Adrenal gland (tissue), 12 donors: ENCODE data around the gene KIF26B. TPM values are rescaled to one million over a fixed set of nuclear protein-coding genes. Genes with fewer than 3 reads are reported as not detected.

ENCODE experiments used
- DNase-seq, 7 donors: peaks; one replicate each; pipeline ENCODE4 v3.0.0-alpha.2; 2019 to 2020
- H3K27ac ChIP-seq, 5 donors: fragments of 200-600 bp; sonication (generic) in 4 of 5; 1 replicate in 3 of 5; 2 replicates in 2 of 5; pipeline versions ENCODE4 v1.5.1 to v1.8.0; 2016 to 2020; ENCODE audit warnings: mild to moderate bottlenecking in 1 of 5
- H3K27me3 ChIP-seq: fragments of 200-600 bp; 2 replicates; pipeline ENCODE4 v1.8.0; 2021
- H3K36me3 ChIP-seq, 2 donors: fragments of 200-600 bp; replicated peaks in 1 of 2; 1 replicate in 1 of 2; 2 replicates in 1 of 2; pipeline versions ENCODE4 v1.5.1 to v1.8.0; 2018 to 2022
- H3K4me1 ChIP-seq, 2 donors: fragments of 200-600 bp; replicated peaks in 1 of 2; 1 replicate in 1 of 2; 2 replicates in 1 of 2; pipeline versions ENCODE4 v1.5.1 to v1.8.0; 2018 to 2021
- H3K4me3 ChIP-seq, 4 donors: fragments of 200-600 bp; sonication (generic) in 3 of 4; one replicate each; pipeline ENCODE4 v1.5.1; 2016 to 2018
- H3K9me3 ChIP-seq, 3 donors: fragments of 200-600 bp; sonication (generic) in 1 of 3; replicated peaks in 1 of 3; 1 replicate in 2 of 3; 2 replicates in 1 of 3; pipeline versions ENCODE4 v1.5.1 to v1.8.0; 2016 to 2021
- CTCF ChIP-seq, 6 experiments: fragments of 450-650 bp in 4 of 6; fragments of 200-600 bp in 2 of 6; sonication (generic) in 1 of 6; IDR thresholded peaks; 1 replicate in 5 of 6; 2 replicates in 1 of 6; pipeline versions ENCODE4 v1.5.1 to v1.8.0; 2016 to 2021; ENCODE audit warnings: antibody characterized with exemption in 6 of 6, mild to moderate bottlenecking in 2 of 6, moderate library complexity in 1 of 6
- POLR2A ChIP-seq, 2 donors: fragments of 450-650 bp; IDR thresholded peaks; one replicate each; pipeline ENCODE4 v1.6.1; 2017; ENCODE audit warnings: antibody characterized with exemption in 2 of 2, mild to moderate bottlenecking in 2 of 2, moderate library complexity in 1 of 2
- WGBS, 4 donors: extraction: QIAGEN DNeasy Blood & Tissue Kit in 2 of 4; methylation state at CpG; one replicate each; pipeline versions ENCODE4 v1.1.5 to v1.1.7; 2013 to 2017; 5-methylcytosine and 5-hydroxymethylcytosine counted together
- intact Hi-C, 2 donors: fragments of 100-400 bp; cut with DNase I; formaldehyde crosslinking; loops; one replicate each; pipeline versions ENCODE4 v1.14.1 to v1.15.0; 2022 to 2023
- polyA plus RNA-seq, 3 donors: library from polyadenylated mRNA; stranded (reverse); fragments of 200-250 nt in 2 of 3; fragments of 350-450 nt in 1 of 3; fragmentation: Illumina TruSeq in 1 of 3; extraction: RNeasy Lipid Tissue Mini Kit (QIAGEN cat#74804) in 1 of 3; gene quantifications; one replicate each; pipeline ENCODE4 v1.2.3, GENCODE V29; 2013 to 2014
- total RNA-seq, 9 donors: library from RNA; depleted of rRNA in 4 of 9; stranded (reverse); fragments of >200 nt in 4 of 9; fragments of 120-200 nt in 1 of 9; fragmentation: NEBNext Ultra II Directional in 1 of 9; extraction: Animal tissue kit (Norgen Biotek cat#: 25700) in 1 of 9; gene quantifications; one replicate each; pipeline versions ENCODE4 v1.1.0 to v1.2.4, GENCODE V29; 2013 to 2023
- donor health status: healthy with polysubstance abuse.
- donor health status: Bipolar disorder and iron deficiency.
- donor health status: DM: yes; HTN: yes; CAD: no.
- donor health status: DM: no; HTN: no; CAD: no.
- donor health status: DM: no; HTN: no; CAD: no.
- donor health status: DM: yes; HTN: yes; CAD: no.

The KIF26B gene
- total and polyA plus RNA-seq, 12 donors, result 0.20 to 4.6 (median 2.6) TPM

GRCh38 chr1:245742896-245743295 lies 588.1 kb downstream of the KIF26B start:
- intact Hi-C loops, result no loop called here

DNA sequence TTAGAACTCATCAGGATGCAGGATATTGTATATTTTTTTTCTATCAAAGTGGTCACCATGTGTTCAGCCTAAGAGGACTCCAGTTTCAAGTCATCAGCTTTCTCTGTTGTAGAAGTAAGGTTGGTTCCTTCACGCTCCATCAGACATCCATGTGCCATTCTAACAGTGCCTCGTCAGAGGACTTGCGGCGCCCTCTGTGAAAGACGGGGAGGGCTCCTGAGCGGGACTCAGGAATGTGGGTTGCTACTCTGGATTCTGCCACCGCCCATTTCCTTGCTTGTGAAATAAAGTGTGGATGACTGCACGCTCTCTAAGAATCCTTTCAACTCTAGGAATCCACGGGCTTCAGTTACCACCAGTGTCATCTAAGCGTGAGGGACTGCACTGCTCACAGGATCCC lies 593.5 kb downstream of the KIF26B start:
- DNase-seq, result no peak
- Histone ChIP-seq H3K27me3 (no peaks in the 10 kb centered on the region), H3K4me1 (no peaks in the 10 kb centered on the region), H3K9me3 (no peaks in the 10 kb centered on the region), H3K27ac (no peak overlapping the region), H3K36me3 (no peaks in the 10 kb centered on the region), H3K4me3 (no peak overlapping the region)
- intact Hi-C loops, result no loop called here
- WGBS, 4 donors, result 78 to 95% (median 92%) methylated on average over 10 of the region's 10 CpGs
- no peak for TF ChIP-seq CTCF (IDR thresholded peaks at IDR 0.05)
- TF ChIP-seq POLR2A (IDR thresholded peaks at IDR 0.05), result no peak

More at GRCh38 chr1:245742896-245743295, 588.1 kb downstream of the KIF26B start:
- Histone ChIP-seq H3K4me1 (no peaks in the 10 kb centered on the region), H3K9me3 (no peaks in the 10 kb centered on the region), H3K27me3 (no peaks in the 10 kb centered on the region), H3K27ac (no peak overlapping the region), H3K4me3 (no peak overlapping the region), H3K36me3 (no peaks in the 10 kb centered on the region)
- TF ChIP-seq POLR2A (IDR thresholded peaks at IDR 0.05) (no peak), CTCF (IDR thresholded peaks at IDR 0.05) (no peak)
- WGBS, 4 donors, result 45 to 61% (median 55%) methylated on average over 8 to 9 of the region's 9 CpGs
- DNase-seq, result no peak

DNA sequence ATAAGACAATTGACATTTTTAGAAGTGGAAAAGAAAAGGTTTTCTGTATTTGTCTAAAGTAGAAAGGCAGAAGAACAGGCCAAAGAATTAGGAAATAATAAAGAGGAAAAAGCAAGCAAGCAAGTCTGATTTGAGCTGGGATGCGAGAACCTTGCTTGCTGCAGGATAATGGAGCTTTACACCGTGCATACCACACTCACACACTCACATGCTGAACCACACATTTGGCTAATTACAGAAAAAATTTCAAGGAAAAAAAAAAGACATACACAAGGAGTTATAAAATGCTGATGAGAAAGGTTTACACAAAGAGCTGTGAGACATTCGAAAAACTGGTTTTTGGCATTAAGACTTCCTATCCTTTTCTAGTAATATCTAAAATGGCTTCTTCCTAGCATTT lies 593.9 kb downstream of the KIF26B start:
- no peak for DNase-seq
- Histone ChIP-seq H3K4me1 (no peaks in the 10 kb centered on the region), H3K9me3 (no peaks in the 10 kb centered on the region), H3K27me3 (no peaks in the 10 kb centered on the region), H3K36me3 (no peaks in the 10 kb centered on the region), H3K27ac (no peak overlapping the region), H3K4me3 (no peak overlapping the region)
- WGBS, 4 donors, result 91 to 97% (median 94%) methylated on average over 3 of the region's 3 CpGs
- intact Hi-C loops, result no loop called here
- TF ChIP-seq POLR2A (IDR thresholded peaks at IDR 0.05), result no peak
- TF ChIP-seq CTCF (IDR thresholded peaks at IDR 0.05), result no peak

- Histone ChIP-seq H3K36me3 (no peaks in the 10 kb centered on the region), H3K27me3 (no peaks in the 10 kb centered on the region), H3K27ac (no peak overlapping the region), H3K4me3 (no peak overlapping the region), H3K4me1 (no peaks in the 10 kb centered on the region), H3K9me3 (no peaks in the 10 kb centered on the region)
- intact Hi-C loops, result no loop called here
- no peak for DNase-seq
- TF ChIP-seq POLR2A (IDR thresholded peaks at IDR 0.05), result no peak
- TF ChIP-seq CTCF (IDR thresholded peaks at IDR 0.05), result no peak
- 89 to 96% (median 94%) methylated on average over 3 of the region's 3 CpGs for WGBS, 4 donors
These were observed 594.3 kb downstream of the KIF26B start for GRCh38 chr1:245749053-245749452.
